Central memory CD4-positive, alpha-beta T cell (primary cell): ENCODE data around the gene MGLL.

Source experiments
- DNase-seq: peaks from one replicate; pipeline ENCODE4 v3.0.0; 2022

Gene MGLL

DNA sequence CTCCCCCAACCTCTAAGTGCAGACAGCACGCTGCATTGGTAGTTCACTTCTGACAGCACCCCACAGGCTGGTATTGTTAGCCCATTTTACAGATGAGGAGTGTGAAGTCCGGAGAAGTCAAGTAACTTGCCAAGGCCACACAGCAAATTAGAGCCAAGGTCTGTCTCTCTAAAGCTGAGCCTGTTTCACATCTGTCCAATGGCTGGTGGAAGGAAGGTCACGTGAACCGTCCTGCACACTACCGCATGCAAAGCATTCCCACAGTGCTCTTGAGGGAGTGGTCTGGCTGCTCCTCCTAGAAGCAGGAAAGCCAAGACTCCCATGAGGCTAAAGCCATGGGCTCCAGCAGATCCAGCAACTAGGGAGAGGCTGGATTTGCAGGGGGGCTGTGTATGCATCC lies 50.0 kb downstream of the MGLL start:
- DNase-seq = no peak

DNA sequence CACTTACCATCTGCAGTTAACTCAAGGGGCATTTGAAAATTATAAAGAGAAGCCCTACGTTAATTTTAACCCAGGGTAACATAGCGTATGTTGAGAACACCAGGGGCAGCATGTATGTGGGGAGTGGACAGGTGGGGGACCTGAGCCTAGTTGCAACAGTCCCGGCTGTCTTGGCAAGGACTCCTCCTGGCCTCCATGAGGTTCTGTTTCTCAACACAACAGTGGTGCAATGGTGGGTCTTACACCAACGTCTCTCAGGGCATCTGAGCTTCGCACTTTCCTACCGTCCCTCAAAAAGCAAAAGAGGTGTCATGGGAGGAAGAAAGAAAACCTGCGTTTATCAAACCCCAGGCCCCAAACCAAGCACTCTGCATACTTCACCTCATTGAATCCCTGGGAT lies 50.6 kb downstream of the MGLL start:
- no peak for DNase-seq

DNA sequence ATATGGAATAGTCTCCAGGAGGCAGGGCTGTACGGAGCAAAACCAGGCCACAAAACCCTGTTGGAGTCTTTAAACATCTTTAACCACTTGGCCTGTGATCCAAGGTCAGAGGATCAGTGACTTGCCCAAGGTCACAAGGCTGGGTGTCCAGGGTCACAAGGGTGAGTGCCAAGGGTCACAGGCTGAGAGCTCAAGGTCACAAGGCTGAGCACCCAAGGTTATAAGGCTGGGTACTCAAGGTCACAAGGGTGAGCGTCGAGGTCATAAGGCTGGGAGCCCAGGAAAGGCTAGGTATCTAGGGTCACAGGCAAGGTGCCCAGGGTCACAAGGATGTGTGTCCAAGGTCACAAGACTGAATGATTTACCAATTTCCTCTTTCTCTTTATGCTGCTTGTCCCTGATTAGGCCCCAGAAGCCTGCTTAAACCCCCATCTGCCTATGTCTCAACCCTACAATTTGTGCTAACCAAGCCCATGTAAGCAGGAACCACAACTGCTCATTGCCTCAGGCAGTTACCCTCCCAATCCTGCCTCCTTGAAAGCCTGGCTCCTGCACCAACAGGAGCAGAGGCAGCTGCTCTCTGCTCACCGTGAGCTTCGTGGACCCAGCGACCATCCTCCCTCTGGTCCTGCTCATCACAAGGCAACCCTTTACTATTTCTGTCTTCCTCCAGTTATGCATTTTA lies 51.5 kb downstream of the MGLL start:
- DNase-seq = no peak

DNA sequence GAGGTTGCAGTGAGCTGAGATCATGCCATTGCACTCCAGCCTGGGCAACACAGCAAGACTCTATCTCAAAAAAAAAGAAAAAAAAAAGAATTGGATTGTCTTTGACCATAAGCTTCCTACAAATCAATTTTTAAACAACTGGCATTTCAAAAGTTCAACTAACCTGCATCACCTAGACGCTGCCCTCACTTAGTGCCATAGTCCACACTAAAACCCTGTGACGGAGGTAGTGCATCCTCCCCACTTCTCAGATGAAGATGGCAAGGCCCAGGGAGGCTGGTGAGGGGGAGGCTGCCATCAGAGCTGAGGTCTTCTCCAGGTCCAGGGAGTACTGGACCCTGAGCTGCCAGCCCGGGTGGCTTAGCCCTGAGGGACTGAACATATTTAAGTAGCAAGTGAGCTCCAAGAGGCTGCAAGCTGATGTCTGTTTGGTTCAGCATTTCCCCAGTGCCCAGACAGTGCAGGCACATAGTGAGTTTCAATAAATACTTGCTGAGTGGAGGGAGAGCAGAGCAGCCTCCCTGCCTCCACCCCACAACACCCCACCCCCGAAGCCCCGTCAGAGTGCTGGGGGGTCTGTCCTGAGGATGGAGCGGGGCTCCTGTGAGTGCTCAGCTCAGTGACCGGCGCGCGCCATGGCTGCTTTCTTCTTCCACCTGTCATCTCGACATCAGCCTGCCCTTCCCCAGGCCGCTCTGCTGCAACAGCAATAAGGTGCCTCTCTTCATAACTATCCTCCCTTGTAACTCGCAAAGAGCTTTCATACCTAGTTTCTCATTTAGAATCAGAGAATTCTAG lies 52.8 kb downstream of the MGLL start:
- no peak for DNase-seq

DNA sequence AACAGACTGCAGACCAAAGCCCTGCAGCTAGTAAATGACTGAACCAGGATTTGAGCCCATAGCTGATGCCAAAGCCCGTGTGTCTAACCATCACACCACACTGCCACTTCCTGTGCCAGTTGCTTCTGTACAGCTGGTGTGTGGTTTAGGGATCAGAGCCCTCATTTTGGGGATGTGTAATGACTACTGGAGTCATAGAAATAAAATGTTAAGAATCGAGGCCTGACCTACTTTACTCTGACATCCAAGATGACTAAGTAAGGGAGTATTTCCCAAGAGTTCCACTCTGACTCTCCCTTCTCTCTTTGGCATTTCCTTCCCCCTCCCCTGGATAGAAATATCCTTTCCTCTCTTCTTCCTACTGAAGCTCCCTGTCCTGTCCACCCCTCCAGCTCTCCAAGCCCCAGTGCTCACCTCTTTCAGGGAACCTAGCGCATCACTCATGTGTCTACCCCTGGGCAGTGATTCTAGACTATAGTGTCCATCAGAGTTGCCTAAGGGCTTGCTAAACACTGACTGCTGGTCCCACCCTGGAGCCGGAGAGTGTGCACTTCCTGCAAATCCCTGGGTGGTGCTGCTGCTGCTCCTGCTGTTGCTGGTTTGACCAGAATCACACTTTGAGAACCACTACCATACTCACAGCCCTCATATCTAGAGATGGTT lies 53.8 kb downstream of the MGLL start:
- DNase-seq = no peak

DNA sequence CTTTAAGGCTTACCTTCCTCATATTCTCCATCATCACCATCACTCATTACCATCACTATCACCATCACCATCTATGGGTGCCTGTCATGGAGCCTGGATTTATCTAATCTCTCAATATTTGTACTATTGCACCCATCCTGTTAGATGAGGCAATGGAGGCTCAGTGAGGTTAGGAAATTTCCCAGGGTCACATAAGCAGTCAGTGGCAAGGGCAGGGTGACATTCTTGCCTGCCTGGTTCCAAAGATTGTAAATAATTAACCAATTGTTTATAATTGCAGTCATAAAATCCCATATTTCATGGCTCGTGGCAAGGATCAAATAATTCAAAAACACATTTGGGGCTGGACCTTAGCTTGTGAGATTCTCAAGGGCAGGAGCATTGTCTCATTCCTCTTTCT lies 55.2 kb downstream of the MGLL start:
- no peak for DNase-seq

DNA sequence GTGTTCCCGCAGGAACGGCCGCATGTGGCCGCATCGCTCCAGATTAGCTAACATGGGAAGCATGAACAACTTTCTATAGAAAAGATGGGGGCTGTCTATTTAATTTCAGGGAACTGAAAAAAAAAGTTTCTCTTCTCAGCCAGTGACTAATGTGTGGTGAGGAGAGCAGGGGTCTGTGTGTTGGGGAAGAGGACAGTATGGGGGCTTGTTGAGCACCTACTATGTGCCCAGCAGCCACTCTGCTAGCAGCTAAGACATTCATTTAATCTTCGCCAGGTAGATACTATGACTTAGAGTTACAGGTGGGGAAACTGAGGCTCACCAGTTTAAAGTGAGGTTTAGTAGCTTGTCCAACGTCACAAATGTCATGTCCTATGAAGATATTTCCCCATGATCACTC lies 56.6 kb downstream of the MGLL start:
- DNase-seq = no peak

DNA sequence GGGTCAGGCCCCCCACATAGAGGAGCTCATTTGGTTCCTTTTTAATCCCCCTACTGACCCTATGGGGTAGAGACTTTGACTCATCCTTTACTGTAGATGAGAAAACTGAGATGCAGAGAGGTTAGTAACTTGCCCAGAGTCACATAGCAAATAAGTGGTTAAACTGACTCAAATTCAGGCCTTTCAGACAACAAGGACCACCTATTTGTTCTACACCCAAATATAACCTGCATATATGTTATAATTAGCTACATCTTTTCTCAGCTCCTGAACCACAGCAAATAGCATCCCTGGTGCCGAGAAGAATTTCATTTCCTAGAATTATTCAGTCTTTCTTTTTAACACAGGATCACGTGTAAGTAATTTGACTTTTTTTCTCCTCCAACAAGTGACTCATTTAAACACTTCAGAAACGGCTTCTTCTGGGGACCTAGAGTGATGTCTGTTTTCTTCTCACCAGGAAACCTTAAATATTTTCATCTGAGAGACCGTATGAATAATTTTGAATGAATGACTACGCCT lies 57.4 kb downstream of the MGLL start:
- no peak for DNase-seq

DNA sequence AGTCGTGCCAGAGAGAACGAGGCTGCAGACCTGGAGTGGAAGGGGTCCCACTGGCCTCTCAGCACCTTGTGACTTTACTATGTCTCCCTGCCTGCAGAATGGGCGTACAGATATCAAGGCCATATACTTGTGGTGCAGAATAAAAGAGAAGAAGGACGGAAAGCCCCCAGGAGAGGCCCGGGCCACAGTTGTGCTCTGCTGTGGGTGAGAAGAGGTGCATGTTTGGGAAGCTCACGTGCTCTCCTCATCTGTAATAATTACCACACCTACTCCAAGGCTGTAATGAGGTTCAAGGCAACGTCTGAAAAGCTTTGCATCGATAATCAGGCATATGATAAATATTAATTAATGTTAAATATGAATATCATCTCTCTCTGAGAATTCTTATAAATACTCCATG lies 58.0 kb downstream of the MGLL start:
- DNase-seq = no peak

DNA sequence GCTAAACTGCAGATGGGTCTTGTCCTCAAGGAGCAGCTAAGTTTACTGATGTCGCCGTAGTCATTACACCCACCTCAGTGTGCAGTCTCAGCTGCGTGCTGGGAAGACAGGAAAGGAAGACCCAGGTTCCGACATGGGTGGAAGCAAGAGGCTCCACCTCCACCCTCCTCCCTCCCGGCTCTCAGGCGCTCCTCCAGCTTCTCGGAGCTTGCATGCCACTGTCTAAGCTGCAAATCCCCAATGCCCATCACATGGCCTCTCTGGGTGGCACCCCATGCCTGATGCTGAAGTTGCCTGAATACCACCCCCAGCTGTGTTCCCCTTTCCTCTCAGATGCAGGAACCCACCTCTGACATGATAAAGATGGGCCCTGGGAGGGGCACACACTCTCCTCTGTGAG lies 58.5 kb downstream of the MGLL start:
- no peak for DNase-seq

DNA sequence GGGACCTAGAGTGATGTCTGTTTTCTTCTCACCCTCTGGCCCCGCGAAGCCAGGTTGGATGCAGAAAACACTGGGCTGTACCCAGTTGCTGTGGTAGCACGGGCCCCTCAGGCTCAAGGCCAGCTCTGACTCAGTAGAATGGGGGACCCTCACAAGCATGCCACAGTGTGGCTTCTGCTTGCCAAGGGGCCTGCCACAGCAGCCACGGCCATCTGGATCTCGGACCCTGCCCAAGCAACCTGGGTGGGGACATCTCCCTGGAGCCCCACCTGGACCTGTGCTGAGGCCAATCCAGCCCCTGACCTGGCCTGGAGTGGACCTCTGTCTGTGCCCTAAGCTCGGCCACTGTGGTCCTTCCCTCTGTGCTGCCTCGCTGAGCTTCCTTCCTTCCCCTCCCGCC lies 59.0 kb downstream of the MGLL start:
- DNase-seq = no peak

DNA sequence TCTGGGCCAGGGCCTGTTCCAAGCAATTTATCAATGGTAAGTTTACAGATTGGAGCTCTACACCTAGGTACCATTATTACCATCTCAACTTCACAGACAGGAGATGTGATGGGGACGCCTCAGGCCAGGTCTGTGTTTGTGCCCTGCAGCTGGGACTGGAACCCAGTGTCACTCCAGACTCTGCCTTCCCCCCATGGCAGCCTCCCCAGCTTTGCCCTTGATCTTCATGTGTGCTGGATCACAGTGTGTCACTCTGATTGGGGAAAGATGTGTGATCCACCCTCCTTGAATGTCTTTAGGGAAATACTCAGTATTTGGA lies 59.6 kb downstream of the MGLL start:
- DNase-seq = no peak

DNA sequence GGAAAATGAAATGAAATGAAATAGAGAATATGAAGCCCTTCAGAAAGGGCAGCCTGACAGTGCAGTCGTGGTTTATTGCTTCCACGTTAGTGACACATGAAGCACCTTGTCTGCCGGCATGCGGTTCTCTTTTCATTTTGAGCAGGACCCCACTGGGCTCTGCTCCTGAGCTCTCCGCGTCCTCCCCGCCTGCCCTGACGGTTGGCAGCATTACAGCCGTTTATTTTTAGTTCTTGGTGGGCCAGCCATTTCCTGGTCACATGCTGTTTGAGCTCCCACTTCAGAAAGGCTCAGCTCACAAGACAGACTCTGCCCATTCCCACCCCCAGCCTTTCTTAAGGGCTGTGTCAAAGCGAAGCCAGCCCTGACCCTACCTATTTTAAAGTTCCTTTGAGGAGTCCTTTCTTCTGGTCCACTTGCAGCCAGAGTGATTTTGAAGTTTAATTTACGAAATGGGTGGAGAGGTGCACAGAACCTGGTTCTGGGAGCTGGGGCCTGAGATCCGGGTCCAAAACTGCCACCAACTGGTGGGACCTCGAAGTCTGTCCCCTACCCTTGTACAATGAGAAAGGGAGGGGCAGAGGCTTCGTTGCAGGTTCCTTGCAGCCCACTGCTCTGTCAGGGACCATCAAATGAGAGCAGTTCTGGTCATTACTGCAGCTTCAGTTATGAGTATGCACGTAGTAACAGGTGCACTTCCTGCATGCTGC lies 60.1 kb downstream of the MGLL start:
- no peak for DNase-seq

DNA sequence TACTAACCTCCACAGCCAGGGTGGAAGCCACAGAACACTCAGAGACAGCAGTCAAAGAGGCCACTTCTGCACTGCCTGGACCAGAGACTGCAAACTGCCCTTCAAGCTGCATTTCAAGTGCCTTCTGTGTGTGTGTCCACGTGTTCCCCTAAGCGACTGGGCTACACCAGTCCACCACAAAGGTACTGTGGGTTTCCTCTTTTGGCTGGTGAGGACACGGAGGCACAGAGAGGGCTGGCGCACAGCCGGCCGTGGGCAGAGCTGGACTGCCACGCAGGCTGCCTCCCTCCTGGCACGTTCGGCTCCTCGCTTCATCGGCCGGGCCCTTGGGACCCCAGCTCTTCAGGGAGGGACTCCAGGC lies 60.9 kb downstream of the MGLL start:
- DNase-seq = no peak

DNA sequence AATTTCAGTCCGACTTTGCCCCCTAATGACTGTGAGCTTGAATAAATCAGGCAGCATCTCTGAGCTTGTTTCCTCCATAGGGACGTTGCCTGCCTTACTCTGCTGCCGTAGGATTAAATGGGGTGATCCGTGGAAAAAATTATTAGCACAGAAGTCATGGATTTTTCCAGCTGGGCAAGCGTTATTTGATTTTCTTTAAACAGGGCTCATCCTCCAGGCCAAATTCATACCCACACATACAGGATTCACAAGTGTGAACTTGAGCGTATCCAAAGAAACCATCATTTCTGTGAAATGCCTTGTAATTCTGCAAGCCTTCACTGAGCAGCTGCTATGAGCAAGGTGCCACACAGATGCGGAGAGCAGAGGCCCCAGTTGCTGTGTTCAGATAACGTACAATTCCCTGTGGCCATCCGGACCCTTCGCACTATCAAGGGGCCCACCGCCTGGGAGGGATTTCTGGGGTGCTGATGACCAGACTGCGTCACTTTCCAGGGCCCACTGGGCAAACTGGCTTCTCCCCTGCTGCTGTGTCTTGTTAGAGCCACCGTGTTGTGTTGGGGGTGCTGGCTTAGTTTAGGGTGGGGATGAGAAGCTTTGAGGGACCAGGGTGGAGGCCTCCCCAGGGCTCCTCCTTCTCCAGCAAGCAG lies 61.4 kb downstream of the MGLL start:
- no peak for DNase-seq

DNA sequence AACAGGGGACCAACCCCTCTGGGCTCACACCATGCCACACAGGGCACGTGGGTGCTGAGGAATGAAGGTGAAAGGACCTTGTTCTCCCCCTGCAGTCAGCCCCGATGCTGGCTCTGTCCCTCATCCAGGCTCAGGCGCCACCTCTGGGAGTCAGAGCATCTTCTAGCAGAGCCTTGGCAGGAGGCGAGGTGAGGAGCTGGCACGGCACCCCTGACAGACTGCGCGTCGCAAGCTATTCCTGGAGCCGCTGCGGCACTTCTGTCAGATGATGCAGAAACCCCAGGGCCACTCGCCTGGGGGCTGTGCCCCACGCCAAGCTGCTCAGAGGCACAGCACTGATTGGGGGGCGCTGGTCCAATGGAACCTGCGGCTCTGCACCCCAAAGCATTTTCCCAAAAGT lies 62.0 kb downstream of the MGLL start:
- no peak for DNase-seq

DNA sequence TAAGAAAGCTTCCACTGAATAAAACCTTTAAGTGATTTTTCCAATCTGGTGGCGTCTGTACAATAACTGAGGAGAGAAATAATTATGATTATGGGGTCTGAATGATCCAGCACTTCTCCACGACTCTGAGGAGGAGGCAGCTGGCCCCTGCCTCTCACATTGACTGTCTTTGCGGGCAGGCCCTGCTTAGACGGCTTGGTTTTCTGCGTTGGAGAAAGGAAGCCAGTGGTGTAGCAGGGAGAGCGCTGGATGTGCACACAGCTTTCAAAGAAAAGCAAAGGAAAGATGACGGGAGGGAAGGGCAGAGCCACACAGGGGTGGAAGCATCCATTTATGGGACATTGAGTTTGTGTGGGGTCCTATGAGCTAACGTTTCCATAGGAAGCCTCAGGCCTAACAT lies 62.5 kb downstream of the MGLL start:
- DNase-seq = no peak

DNA sequence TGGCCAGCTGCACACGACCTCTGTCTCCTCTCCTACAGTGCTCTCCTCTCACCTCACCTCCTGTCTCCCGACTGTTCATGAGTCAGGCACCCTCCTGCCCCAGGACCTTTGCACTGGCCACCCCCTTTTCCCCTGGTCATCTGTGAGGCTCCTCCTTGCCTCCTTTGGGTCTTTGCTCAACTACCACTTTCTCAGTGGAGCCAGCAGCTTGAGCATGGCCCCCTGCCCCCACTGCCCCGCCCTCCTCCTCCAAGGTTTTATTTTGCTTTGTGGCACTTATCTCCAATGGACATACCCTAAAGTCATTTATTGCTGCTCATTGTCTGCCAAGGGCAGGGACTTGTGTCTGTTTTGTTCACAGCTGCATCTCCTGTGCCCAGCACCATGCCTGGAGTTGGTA lies 64.3 kb downstream of the MGLL start:
- DNase-seq = no peak

DNA sequence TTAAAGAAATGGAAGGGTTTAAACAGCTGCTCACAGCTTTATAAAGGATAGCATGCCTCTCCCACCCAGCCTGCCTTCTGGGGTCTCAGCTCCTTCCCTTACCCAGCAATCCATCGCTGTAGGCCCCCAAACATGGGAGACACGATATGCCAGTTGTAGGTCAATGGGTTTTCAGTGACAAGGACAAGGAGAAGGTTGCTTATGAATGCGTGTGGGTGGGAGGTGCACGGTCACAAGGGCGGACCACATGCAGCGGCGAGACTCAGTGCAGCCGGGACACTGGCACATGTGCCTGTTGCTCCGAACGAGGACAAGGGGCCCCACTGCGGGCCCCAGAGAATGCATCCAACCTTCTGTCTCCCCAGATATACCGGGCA lies 67.0 kb downstream of the MGLL start:
- DNase-seq = no peak

DNA sequence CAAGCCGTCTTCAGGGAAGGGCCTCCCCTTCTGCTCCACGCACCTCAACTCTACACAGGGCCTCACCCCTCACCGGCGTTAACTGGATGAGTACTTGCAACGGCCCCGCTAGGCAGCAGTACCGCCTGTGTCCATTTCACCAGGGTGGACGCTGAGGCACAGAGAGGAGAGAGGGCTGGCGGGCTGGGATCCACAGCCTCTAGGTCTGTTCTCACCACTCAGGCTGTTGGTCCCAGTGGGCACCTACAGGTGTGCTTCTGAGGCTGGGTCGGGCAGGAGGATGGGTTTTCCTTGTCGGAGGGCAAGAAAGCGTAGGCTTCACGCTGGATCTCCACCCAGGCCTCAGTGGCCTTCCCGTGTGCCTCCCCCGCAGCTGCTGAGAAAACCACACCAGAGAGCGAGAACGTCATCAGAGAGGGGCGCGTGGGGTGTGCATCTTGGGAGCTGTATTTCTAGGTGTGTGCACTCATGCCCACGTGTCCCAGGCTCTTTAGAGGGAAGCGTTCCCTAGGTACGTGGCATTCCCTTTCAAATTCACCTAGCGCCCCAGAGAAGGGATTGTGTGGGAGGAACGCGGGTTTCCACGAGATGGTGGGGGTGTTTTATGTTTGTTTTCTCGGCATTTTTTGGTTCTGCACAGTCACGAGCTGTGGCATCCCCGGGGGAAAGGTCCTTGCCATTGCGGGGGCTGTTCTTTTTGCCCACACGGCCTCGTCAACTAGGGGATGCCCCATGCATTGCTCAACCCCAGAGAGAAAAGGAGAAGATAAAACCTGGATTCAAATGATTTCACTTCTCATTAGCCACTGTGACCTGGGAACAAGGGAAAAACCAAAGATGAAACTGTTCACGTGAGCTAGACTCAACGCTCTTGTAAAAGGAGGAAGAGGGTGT lies 67.7 kb downstream of the MGLL start:
- DNase-seq = no peak

DNA sequence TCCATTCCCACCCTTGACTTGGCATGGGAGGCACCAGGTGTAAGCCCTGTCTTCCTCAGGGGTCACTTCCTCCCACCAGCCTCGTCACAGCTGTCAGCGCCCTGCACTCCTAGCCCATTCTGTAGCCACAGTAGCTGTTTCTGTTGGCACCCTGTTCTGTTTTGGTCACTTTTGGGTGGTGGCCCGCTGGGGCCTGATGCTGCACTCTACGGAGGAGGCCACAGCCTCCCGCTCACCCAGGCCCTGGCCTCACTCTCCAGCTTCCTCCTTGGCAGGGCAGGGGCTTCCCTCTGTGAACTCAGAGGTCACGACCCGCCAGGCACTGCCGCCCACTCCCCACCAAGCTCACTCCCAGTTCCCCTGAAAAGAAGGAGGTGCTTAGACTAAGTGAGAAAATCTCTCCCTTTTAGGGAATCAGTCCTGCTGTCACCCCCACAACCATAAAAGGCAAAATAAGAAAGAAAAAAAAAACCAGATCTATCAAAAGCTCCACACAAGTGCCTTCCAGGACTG lies 68.4 kb downstream of the MGLL start:
- DNase-seq = no peak

DNA sequence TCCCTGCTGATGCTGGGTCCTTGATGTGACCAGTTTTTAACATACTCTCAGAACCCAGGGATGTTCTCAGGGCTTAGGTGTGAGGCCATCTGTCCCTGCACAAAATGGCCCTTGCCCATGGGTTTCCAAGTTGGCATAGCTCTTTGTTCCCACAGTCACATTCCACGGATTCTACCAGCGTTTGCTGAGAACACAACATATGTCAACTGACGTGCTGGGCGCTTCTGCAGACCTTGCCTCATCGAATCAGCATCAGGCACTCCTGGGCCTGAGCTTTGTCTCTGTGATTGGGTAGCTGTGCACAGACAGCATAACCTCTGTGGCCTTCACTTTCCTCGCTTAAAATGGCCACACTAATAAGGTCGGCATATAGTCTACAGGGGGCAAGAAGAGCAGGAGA lies 69.0 kb downstream of the MGLL start:
- DNase-seq = no peak
